ENCODE results near the gene MAB21L4. TPM values are rescaled to one million over a fixed set of nuclear protein-coding genes. Genes with fewer than 3 reads are reported as not detected.

The MAB21L4 gene
- total RNA-seq, 4 donors from 2014 or later, result 0.83 TPM; not detected in 3

DNA sequence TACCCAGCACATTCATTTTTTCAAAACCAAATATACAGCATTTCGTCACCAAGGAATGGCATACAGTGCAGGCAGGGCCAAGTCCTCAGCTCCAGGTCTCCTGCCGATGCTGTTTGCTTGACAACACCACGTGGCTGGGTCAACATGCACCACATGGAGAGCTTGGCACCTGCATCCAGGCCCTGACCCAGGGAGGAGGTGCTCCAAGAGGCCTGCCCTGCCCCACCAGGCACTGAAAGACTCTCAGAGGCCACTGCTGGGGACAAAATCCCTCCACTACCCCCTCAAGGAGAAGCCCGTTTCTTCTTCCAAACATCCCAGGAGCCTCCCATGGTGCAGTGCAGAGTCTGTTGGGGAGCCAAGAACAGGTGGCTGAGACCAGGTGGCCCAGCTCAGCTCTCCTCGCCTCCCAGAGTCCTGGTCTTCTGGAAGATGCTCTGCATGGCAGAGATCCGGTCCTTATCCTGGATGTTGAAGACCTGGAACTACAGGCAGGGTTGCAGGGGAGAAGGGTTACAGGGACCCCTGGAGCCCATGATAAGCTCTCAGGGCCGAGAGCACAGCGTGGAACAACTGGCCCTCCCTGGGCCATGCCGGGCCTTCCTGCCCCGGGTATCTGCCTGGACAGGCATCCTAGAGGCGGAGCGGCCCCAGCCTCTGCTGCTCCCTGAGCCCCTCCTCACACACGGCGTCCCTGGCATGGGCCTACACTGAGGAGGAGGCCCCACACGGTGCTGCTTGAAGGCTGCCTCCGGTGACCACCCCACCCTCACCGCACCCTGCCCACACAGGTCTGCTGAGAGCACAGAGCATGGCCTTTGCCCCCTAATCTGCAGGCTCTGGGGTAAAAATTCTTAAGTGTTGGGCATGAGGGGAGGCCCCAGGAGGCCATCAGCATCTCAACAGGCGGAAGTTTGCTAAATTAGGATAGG is 9.0 kb downstream of the MAB21L4 start:
- intact Hi-C loops (cut with DNase I), result no loop called here
- Histone ChIP-seq H3K27ac (replicated peaks in 1 of 4) (no peak overlapping the region), H3K9me3 (no peaks in the 10 kb centered on the region), H3K4me3 (no peak overlapping the region), H3K4me1 (no peaks in the 10 kb centered on the region), H3K27me3 (no peaks in the 10 kb centered on the region), H3K36me3 (no peaks in the 10 kb centered on the region)
- 71% methylated on average over 9 of the region's 18 CpGs for whole genome bisulfite sequencing
- TF ChIP-seq EP300 (IDR thresholded peaks at IDR 0.05), result no peak
- TF ChIP-seq POLR2AphosphoS5 (IDR thresholded peaks at IDR 0.05), result no peak
- no peak for TF ChIP-seq POLR2A (IDR thresholded peaks at IDR 0.05; ENCODE audit: low read depth)
- TF ChIP-seq CTCF (IDR thresholded peaks at IDR 0.05), result no peak
- DNase-seq (ENCODE audit: extremely low spot score), result no peak

DNA sequence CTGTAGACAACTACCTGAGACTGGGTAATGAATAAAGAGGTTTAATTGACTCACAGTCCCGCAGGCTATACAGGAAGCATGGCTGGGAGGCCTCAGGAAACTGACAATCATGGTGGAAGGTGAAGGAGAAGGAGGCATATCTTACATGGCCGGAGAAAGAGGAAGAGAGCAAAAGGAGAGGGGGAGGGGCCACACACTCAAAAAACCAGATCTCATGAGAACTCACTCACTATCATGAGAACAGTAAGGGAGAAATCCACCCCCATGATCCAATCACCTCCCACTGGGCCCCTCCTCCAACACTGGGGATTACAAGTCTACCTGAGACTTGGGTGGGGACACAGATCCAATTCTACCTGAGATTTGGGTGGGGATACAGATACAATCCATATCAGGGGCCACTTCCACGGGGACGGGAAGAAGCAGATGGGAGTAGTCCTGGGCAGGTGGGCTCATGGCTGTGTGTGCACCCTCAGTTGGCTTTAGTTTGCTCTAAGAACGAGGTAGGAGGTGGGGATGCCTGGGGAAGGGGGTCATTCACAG is 9.9 kb downstream of the MAB21L4 start:
- H3K9me3 ChIP-seq, result no peaks in the 10 kb centered on the region
- H3K27ac ChIP-seq (replicated peaks in 1 of 4), result no peak overlapping the region
- no peaks in the 10 kb centered on the region for H3K27me3 ChIP-seq
- no peak for TF ChIP-seq CTCF (IDR thresholded peaks at IDR 0.05)
- TF ChIP-seq POLR2AphosphoS5 (IDR thresholded peaks at IDR 0.05), result no peak
- TF ChIP-seq POLR2A (IDR thresholded peaks at IDR 0.05; ENCODE audit: low read depth), result no peak
- no peak for TF ChIP-seq EP300 (IDR thresholded peaks at IDR 0.05)
- H3K4me3 ChIP-seq, result no peak overlapping the region
- no peak for DNase-seq (ENCODE audit: extremely low spot score)
- WGBS, result 81% methylated on average over 5 of the region's 5 CpGs
- H3K36me3 ChIP-seq, result no peaks in the 10 kb centered on the region
- no peaks in the 10 kb centered on the region for H3K4me1 ChIP-seq
- intact Hi-C loops (cut with DNase I), result no loop called here

GRCh38 chr2:240885566-240885965 is 10.4 kb downstream of the MAB21L4 start:
- TF ChIP-seq EP300 (IDR thresholded peaks at IDR 0.05), result no peak
- TF ChIP-seq POLR2A (IDR thresholded peaks at IDR 0.05; ENCODE audit: low read depth), result no peak
- no peak for TF ChIP-seq CTCF (IDR thresholded peaks at IDR 0.05)
- TF ChIP-seq POLR2AphosphoS5 (IDR thresholded peaks at IDR 0.05), result no peak
- Histone ChIP-seq H3K36me3 (no peaks in the 10 kb centered on the region), H3K27me3 (no peaks in the 10 kb centered on the region), H3K9me3 (no peaks in the 10 kb centered on the region), H3K4me3 (no peak overlapping the region), H3K27ac (replicated peaks in 1 of 4) (no peak overlapping the region), H3K4me1 (no peaks in the 10 kb centered on the region)
- WGBS, result 38% methylated on average over 1 of the region's 1 CpG
- DNase-seq (ENCODE audit: extremely low spot score), result no peak
- intact Hi-C loops (cut with DNase I), result no loop called here

DNA sequence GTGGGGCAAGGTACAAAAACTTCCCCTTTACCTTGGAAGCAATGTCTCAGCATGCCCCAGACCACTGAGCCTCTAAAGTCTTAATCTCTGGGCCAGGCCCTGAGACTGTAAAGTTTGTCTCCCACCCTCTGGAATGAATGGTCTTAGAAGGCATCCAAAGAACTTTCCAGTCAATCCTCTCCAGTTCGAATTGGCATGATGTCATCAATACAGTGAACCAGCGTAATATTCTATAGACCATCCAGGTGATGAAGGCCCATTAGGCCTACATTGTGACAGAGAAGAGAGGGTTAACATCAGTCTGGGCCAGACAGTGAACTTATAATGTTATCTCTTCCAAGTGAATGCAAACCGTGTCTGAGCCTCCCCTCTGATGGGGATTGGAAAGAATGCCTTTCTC is 11.2 kb downstream of the MAB21L4 start:
- no peaks in the 10 kb centered on the region for H3K36me3 ChIP-seq
- intact Hi-C loops (cut with DNase I), result no loop called here
- no peak for DNase-seq (ENCODE audit: extremely low spot score)
- H3K4me1 ChIP-seq, result no peaks in the 10 kb centered on the region
- H3K4me3 ChIP-seq, result no peak overlapping the region
- no peaks in the 10 kb centered on the region for H3K9me3 ChIP-seq
- H3K27ac ChIP-seq (replicated peaks in 1 of 4), result no peak overlapping the region
- no peaks in the 10 kb centered on the region for H3K27me3 ChIP-seq
- TF ChIP-seq EP300 (IDR thresholded peaks at IDR 0.05) (no peak), POLR2A (IDR thresholded peaks at IDR 0.05; ENCODE audit: low read depth) (no peak), CTCF (IDR thresholded peaks at IDR 0.05) (no peak)
- WGBS, result 70% methylated on average over 3 of the region's 3 CpGs

Measured in esophagus muscularis mucosa (tissue), 4 donors.